Umbilical cord (tissue), 2 donors: ENCODE results near the gene CYP3A4. TPM values are rescaled to one million over a fixed set of nuclear protein-coding genes. Genes with fewer than 3 reads are reported as not detected.
A peak's percentile ranks its signal among the peaks of the same experiment; 100 is the strongest.
"Not testable (repeated sequence)": the region's sequence is repeated elsewhere in the genome, so short reads cannot be mapped to it uniquely, and the experiment has no call there.

ENCODE experiments used
- DNase-seq: peaks from one replicate; pipeline ENCODE4 v3.0.0-alpha.2; 2015; ENCODE audit warnings: low spot score
- total RNA-seq: library from RNA; depleted of rRNA; stranded (reverse); fragments of >200 nt; gene quantifications from one replicate; pipeline ENCODE4 v1.2.3, GENCODE V29; 2014; ENCODE audit warnings: low replicate concordance; ENCODE audit not compliant: insufficient read depth

CYP3A4 gene
- 0.72 TPM for total RNA-seq

DNA sequence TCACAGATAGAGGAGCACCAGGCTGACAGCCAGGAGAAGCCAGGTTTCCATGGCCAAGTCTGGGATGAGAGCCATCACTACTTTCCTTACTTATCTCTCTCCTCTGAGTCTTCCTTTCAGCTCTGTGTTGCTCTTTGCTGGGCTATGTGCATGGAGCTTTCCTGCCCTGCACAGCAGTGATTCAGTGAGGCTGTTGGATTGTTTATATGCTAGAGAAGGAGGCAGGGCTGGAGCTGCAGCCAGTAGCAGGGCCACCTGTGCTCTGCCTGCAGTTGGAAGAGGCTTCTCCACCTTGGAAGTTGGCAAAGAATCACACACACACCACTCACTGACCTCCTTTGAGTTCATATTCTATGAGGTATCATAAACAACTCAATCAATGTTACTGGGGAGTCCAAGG is at the start of gene CYP3A4:
CYP3A4 (minus strand) TSS at position 178 of the 400 bp plus-strand sequence; CDS start at position 75, 103 bp downstream.
- DNase-seq, result peak; percentile 29

DNA sequence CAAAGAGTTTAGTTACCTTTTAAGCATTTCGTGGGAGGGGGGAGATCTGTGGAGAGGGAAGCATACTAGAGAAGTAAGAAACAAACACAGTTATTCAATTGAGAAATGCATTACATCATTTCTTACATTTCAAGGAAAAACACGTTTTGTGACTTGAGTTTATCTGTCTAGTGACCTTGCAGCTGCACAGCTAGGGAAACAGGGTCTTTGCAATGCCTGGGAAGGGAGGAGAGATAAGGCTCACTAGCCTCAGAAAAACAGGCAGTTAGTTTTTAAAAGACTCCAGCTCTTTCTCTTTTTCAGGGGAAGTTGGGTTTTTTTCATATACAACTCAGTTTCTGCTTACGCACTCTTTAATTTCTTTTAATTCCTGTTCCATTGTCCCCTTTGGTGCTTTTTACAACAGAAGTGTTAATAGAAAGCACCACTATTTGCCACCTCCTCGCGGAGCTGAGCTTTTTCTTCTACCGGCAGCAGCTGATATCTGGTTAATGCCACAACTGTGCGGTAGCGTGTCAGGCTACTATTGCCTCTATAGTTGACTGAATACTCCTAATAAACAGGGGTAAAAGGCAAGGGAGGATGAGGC is 49.4 kb upstream of the CYP3A4 start:
- peak; percentile 28 for DNase-seq

GRCh38 chr7:99831595-99831994 is 47.6 kb upstream of the CYP3A4 start:
- no peak for DNase-seq

DNA sequence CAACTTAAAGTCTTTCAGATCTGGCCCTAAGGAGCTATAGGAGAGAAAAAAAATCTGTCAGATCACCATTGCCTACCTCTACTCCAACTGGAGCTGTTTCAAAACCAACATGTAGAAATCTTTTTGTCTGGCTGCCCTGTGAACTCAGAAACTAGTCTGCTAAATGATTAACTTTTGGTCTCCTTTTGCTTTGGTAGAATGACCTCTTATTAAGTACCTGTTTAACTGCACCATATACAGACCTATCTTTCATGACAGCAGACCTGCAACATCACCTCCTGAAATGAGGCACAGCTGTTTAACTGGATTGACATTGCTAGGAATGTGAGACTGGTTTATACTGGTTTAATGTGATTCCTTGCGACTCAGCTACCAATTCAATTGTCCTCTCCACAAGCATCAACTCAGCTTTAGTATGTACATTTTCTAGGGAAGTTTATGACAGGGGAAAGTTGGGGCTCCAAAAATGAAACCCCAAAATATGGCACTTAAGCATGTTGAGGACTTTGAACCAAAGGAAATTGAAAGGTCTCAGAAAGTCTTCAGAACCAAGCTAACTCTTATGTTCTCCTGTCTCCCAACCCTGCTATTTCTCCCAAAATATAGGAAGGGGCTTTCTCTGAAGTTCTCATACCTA is 45.7 kb upstream of the CYP3A4 start:
- DNase-seq, result no peak

DNA sequence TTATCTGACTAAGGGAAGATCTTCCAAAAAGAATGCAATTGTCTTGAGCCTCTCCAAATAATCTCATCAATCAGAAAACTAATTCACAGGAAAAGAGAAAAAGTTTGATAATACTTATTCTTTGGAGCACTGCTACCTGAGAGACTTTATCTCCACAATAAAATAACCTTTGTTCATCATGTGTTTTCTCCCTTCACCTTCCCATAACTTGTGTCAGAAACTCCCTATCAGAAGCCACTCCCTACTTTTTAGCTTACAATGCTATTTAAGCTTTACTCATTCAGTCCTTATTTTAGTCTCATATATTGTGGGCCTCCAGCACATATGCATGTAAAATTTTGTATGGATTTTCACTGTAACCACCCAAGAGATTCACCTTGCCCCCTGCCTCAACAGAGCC is 44.8 kb upstream of the CYP3A4 start:
- no peak for DNase-seq

GRCh38 chr7:99827040-99827778 is 43.2 kb upstream of the CYP3A4 start:
- DNase-seq, result no peak

GRCh38 chr7:99825873-99826272 is 41.9 kb upstream of the CYP3A4 start:
- no peak for DNase-seq

GRCh38 chr7:99825452-99825851 is 41.5 kb upstream of the CYP3A4 start:
- DNase-seq, result peak; percentile 38

- no peak for DNase-seq
Observed at GRCh38 chr7:99824091-99824490, 40.1 kb upstream of the CYP3A4 start.

DNA sequence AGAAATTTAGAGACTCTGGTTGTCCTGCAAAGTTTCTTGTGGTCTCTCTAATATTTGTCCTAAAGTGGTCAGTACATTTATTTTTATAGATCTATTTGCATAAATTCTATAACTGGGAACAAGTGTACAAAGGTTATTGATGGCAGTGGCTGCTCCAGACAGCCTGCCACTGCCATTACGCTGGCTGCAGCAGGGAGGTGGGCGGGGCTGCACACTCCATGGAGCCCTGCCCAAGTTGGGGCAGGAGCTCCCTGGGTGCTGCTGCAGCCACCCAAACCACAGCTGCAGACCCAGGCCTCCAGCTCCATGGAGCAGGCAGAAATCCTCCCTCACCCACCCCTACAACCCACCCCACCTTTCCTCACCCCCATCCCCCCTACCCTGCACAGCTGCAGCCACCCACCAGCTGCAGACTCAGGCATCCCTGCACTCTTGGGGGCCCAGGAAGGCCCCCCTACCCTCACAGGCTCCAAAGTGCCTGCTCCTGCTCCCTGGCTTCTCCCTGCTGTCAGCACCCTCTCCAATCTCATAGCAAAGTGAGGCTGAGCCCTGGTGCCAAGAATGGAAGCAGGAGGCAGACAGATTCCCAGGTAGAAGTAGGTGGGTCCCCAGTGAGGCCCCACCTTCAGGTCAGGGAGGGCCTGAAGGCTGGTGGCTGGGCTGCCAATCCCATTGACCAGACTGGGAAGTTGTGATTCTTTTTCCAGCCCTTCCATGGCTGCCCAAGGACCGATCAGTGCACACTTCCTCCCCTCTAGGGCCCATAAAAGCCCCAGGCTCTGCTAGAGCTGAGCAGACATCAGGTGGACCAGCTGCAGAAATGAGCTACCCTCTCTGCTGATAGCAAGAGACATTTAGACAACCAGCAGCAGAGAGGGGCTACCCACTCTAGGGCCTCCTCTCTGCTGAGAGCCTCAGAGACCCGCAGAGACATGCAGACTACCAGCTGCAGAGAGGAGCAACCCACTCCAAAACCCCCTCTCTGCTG is 39.0 kb upstream of the CYP3A4 start:
- no peak for DNase-seq

GRCh38 chr7:99820408-99821027 is 36.5 kb upstream of the CYP3A4 start:
- DNase-seq, result no peak

- no peak for DNase-seq
Observed at GRCh38 chr7:99808766-99809165, 24.8 kb upstream of the CYP3A4 start.

- no peak for DNase-seq
Observed at GRCh38 chr7:99806839-99807478, 23.0 kb upstream of the CYP3A4 start.

DNA sequence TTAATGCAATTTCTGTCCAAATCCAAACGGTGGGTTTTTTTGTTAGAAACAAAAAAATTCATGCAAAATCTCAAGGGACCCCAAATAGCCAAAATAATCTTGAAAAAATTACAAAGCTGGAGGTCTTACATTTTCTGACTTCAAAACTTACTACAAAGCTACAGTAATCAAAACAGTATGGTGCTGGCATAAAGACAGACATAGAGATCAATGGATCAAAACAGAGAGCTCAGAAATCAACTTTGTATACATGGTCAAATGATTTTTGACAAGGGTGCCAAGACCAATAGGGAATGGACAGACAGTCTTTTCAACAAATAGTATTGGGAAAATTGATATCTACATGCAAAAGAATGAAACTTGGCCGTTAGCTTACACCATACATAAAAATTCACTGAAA is 21.7 kb upstream of the CYP3A4 start:
- no peak for DNase-seq

- DNase-seq, result not testable (repeated sequence)
Observed at GRCh38 chr7:99803118-99803517, 19.1 kb upstream of the CYP3A4 start.

DNA sequence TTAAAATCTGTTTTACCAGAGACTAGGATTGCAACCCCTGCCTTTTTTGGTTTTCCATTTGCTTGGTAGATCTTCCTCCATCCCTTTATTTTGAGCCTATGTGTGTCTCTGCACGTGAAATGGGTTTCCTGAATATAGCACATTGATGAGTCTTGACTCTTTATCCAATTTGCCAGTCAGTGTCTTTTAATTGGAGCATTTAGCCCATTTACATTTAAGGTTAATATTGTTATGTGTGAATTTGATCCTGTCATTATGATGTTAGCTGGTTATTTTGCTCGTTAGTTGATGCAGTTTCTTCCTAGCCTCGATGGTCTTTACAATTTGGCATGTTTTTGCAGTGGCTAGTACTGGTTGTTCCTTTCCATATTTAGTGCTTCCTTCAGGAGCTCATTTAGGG is 17.4 kb upstream of the CYP3A4 start:
- DNase-seq, result not testable (repeated sequence)

DNA sequence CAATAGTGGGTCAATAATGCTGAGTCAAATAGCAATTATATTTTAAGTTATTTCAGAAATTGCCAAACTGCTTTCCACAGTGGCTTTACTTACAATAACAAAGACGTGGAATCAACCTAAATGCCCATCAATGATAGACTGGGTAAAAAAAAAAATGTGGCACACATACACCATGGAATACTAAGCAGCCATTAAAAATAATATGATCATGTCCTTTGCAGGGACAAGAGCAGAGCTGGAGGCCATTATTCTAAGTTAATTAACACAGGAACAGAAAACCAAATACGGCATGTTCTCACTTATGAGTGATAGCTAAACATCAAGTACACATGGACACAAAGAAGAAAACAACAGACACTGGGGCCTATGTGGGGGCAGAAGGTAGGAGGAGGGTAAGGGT is 15.0 kb upstream of the CYP3A4 start:
- no peak for DNase-seq

GRCh38 chr7:99795864-99796263 is 11.9 kb upstream of the CYP3A4 start:
- DNase-seq, result not testable (repeated sequence)

GRCh38 chr7:99794585-99795502 is 10.9 kb upstream of the CYP3A4 start:
- DNase-seq, result peak; percentile 50

DNA sequence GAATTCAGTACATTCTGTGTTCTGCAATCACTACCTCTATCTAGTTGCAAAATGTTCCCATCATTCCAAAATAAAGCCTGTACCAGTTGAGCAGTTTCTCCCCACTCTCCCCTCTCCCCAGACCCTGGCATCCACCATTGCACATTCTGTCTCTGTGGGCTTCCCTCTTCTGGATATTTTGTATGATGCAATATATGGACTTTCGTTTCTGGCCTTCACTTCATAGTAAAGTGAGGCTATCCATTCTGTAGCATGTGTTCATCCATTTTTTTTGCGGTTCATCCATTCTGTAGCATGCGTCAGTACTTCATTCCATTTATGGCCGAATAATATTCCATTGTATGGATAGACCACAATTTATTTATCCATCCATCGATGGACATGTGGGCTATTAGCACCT is 9.5 kb upstream of the CYP3A4 start:
- no peak for DNase-seq
